ENCODE results near the gene SMOC1.
A peak's percentile ranks its signal among the peaks of the same experiment; 100 is the strongest.

Gene SMOC1

GRCh38 chr14:70049605-70050004 is 170.4 kb downstream of the SMOC1 start:
- DNase-seq, result no peak

- DNase-seq, result no peak
Observed at GRCh38 chr14:70050136-70050535, 170.9 kb downstream of the SMOC1 start.

- peak; percentile 7 for DNase-seq
Observed at GRCh38 chr14:70052990-70053389, 173.8 kb downstream of the SMOC1 start.

- no peak for DNase-seq
Observed at GRCh38 chr14:70057519-70058136, 178.4 kb downstream of the SMOC1 start.

GRCh38 chr14:70059545-70059944 is 180.3 kb downstream of the SMOC1 start:
- no peak for DNase-seq

GRCh38 chr14:70061108-70061507 is 181.9 kb downstream of the SMOC1 start:
- no peak for DNase-seq

GRCh38 chr14:70064136-70064865 is 185.1 kb downstream of the SMOC1 start:
- no peak for DNase-seq

GRCh38 chr14:70067810-70068209 is 188.6 kb downstream of the SMOC1 start:
- no peak for DNase-seq

- DNase-seq, result no peak
Observed at GRCh38 chr14:70069186-70069585, 190.0 kb downstream of the SMOC1 start.

- DNase-seq, result no peak
Observed at GRCh38 chr14:70073924-70074566, 194.8 kb downstream of the SMOC1 start.

- no peak for DNase-seq
Observed at GRCh38 chr14:70077005-70077404, 197.8 kb downstream of the SMOC1 start.

GRCh38 chr14:70077720-70078119 is 198.5 kb downstream of the SMOC1 start:
- DNase-seq, result no peak

- DNase-seq, result no peak
Observed at GRCh38 chr14:70078329-70078728, 199.1 kb downstream of the SMOC1 start.

GRCh38 chr14:70080076-70080475 is 200.9 kb downstream of the SMOC1 start:
- DNase-seq, result no peak

All from KG1 (cell line).